ENCODE data around the gene BAG2.

DNA sequence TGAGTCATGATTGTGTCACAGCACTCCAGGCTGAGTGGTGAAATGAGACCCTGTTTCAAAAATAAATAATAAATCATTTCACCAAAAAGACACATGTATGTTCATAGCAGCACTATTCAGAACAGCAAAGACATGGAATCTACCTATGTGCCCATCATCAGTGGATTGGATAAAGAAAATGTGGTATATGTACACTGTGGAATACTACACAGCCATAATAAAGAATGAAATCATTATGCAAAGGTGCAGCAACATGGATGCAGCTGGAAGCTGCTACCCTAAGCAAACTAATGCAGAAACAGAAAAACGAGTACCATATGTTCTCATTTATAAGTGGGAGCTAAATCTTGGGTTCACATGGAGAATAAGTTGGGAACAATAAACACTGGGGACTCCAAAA is 49.0 kb upstream of the BAG2 start:
- TF ChIP-seq, protein P1, sequence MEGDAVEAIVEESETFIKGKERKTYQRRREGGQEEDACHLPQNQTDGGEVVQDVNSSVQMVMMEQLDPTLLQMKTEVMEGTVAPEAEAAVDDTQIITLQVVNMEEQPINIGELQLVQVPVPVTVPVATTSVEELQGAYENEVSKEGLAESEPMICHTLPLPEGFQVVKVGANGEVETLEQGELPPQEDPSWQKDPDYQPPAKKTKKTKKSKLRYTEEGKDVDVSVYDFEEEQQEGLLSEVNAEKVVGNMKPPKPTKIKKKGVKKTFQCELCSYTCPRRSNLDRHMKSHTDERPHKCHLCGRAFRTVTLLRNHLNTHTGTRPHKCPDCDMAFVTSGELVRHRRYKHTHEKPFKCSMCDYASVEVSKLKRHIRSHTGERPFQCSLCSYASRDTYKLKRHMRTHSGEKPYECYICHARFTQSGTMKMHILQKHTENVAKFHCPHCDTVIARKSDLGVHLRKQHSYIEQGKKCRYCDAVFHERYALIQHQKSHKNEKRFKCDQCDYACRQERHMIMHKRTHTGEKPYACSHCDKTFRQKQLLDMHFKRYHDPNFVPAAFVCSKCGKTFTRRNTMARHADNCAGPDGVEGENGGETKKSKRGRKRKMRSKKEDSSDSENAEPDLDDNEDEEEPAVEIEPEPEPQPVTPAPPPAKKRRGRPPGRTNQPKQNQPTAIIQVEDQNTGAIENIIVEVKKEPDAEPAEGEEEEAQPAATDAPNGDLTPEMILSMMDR (IDR thresholded peaks at IDR 0.05) = no peak
- TF ChIP-seq POLR2AphosphoS5 (IDR thresholded peaks at IDR 0.05; ENCODE audit: insufficient read depth in 1 of 2, low read depth in 1 of 2) = no peak

All from vagina (tissue), 2 donors.